ENCODE data around the gene CPNE5.

The CPNE5 gene

DNA sequence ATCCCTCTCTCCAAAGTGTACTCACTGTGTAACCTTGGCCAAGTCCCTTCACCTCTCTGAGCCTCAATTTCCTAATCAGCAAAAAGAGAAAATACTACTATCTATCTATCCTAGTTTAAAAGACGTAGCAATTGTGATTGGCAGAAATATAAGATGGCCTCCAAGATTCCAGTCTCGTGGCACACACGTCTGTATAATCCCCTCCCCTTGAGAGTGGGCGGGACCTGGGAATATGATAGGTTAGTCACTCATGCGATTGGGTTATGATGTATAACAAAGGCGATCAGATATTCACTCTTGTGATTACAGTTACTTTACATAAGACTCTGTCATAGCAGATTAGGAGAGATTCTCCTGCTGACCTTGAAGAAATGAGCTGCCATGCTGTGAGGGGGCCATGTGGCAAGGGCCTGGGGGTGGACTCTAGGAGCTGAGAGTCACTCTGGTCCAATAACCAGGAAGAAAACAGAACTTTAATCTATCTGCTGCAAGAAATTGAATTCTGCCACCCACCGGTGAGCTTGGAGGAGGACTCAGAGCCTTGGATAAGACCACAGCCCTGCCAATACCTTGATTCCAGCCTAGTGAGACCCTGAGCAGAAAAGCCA is 6.0 kb downstream of the CPNE5 start:
- DNase-seq (ENCODE audit: low spot score), result no peak
- TF ChIP-seq, protein P1, sequence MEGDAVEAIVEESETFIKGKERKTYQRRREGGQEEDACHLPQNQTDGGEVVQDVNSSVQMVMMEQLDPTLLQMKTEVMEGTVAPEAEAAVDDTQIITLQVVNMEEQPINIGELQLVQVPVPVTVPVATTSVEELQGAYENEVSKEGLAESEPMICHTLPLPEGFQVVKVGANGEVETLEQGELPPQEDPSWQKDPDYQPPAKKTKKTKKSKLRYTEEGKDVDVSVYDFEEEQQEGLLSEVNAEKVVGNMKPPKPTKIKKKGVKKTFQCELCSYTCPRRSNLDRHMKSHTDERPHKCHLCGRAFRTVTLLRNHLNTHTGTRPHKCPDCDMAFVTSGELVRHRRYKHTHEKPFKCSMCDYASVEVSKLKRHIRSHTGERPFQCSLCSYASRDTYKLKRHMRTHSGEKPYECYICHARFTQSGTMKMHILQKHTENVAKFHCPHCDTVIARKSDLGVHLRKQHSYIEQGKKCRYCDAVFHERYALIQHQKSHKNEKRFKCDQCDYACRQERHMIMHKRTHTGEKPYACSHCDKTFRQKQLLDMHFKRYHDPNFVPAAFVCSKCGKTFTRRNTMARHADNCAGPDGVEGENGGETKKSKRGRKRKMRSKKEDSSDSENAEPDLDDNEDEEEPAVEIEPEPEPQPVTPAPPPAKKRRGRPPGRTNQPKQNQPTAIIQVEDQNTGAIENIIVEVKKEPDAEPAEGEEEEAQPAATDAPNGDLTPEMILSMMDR (IDR thresholded peaks at IDR 0.05; ENCODE audit: extremely low read depth, missing control alignments), result no peak

DNA sequence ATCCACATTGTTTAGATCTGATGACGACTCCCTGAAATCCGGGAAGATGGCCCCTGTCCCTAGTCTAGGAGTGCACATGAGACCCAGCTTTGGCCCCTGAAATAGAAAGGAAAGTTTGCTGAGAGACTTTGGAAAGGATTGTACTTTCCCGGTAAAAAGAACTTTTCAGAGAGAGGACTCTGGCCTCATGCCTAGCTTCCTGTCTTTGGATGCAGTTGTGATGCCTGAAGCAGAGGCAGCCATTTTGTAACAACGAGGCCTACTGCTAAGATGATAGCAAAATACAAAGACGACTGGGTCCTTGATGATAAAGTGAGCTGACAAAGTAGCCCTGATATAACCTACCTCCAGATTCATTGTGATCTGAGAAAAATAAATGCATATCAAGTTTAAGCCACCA is 6.9 kb downstream of the CPNE5 start:
- DNase-seq (ENCODE audit: low spot score), result no peak
- TF ChIP-seq, protein P1 (IDR thresholded peaks at IDR 0.05; ENCODE audit: extremely low read depth, missing control alignments), result no peak

DNA sequence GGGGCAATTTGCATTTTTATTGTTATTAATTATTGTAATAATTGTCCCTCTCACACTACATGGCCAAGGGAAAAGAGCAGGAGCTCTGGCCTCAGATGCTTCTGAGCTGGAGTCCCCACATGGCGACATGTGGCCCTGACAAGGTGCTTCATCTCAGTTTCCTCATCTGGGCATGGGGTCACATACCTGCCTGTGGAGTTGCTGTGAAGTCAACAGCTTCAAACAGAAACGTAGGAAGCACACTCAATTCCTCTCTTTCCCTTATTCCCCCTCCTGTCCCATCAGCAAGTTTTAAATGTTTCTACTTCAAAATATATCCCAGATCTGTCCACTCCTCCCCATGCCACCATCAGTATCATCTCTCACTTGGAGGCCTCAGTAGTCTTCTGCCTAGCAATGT is 8.7 kb downstream of the CPNE5 start:
- TF ChIP-seq, protein P1 (IDR thresholded peaks at IDR 0.05; ENCODE audit: extremely low read depth, missing control alignments), result no peak
- no peak for DNase-seq (ENCODE audit: low spot score)

DNA sequence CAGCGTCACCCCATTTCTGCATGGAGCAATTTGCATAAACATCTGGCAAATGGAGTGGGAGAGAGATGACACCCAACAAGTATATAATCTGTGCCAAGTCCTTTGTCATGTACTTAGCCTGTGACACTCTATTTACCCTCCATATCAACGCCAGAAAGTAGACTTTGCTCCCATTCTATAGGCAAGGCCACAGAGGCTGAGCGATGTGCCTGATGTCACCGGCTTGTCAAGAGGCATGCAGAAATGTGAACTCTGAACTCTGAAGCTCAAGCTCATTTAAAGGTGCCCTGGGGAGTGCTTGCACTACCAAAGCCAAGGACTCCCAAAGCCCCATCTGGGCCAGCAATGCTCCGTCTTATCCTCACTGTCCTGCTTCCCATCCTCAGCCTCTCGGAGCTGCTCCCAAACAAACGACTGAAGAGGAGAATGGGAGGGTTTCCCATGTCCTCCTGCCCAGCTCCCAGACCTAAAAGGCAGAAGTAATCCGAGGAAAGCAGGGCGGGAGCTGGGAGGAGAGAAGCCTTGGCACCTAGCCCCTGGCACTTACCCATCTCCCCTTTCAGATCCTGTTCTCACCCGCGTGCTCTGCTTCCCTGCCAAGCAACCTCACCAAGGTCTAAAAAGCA is 9.2 kb downstream of the CPNE5 start:
- TF ChIP-seq, protein P1 (IDR thresholded peaks at IDR 0.05; ENCODE audit: extremely low read depth, missing control alignments), result no peak
- no peak for DNase-seq (ENCODE audit: low spot score)

DNA sequence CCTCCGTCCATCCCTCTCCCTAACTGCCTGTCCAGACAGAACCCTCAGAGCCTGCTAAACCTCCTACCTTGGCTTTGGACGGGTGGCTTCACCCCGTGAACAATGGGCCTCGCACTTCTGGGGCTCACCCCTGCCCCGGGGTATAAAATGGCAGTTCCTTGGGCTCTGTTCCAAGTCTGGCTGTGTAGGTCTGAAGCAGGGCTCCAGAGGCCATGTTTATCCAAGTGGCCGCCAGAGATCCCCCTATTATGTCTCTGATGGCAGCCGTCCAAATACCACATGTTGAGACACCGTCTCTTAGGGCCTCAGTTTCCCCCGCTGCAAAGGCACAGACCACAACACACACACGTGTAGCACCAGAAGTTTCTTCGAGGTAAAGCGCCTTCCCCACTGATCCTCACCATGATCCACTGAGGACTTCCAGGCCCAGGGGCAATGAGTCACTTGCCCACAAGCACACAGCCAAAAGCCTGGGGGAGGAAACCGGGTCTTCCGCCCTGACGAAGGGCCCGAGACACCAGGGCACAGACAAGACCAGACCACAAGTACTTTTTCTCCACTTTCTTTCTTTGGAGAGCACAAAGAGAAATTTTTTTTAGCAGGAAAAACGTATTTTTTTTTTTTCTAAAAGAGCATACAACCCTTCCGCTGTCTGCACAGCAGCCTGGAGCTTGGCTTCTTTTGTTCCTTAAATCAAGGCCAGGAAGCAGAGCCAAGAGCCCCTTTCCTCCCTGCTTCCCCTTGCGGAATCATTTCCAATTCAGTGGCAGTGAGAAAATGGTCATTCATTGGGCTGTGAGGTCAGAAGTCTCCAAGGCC is 11.8 kb downstream of the CPNE5 start:
- TF ChIP-seq, protein P1 (IDR thresholded peaks at IDR 0.05; ENCODE audit: extremely low read depth, missing control alignments), result no peak
- DNase-seq (ENCODE audit: low spot score), result no peak

DNA sequence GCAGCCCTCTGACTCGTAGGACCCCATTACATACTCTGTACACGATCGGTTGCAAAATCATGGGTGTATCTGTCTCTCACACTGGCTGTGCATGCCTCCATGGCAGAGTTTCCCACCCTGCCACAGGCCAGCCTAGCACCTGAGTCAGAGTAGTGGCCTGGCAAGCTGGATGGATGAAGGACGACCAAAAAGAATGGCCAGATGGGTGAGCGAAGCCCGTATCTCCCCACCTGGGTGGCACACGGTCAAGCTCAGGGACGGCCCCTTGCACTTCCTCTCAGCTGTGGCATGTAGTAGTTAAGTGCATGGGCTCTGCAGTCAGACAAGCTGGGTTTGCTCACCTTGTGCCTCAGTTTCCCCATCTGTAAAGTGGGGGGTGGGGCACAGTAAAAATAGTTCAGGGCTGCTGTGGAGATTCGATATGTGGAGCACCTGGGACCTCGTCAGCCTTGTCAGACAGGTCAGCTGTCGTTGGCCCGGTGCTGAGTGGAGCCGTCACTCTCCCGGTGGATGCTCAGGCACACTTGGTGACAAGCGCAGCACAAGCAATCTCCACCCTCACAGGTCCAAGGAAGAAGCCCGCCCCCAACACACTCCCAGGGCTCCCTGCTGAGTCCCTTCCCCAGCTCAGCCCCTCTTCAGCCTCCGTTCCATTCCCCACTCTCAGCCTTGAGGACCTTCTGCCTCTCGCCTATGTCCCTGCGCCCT is 12.6 kb downstream of the CPNE5 start:
- DNase-seq (ENCODE audit: low spot score), result no peak
- TF ChIP-seq, protein P1 (IDR thresholded peaks at IDR 0.05; ENCODE audit: extremely low read depth, missing control alignments), result no peak

Measured in GM20000 (cell line).